Activated B cell treated with CpG ODN at 0.5 μM for 24 hours (primary cell): Measurements from ENCODE around the gene PPIF. TPM values are rescaled to one million over a fixed set of nuclear protein-coding genes. Genes with fewer than 3 reads are reported as not detected.
"Not testable (repeated sequence)": the region's sequence is repeated elsewhere in the genome, so short reads cannot be mapped to it uniquely, and the experiment has no call there.

Source experiments
- ATAC-seq: fragments of 200-7000 bp; cut with Tn5 transposase; one replicate; pipeline ENCODE4 v1.10.0; 2021; ENCODE audit warnings: low read depth, mild to moderate bottlenecking, moderate library complexity
- CTCF ChIA-PET: fragments of 350-600 bp; sonication (Branson Sonifier 250); formaldehyde crosslinking; loops from one replicate; lab custom pipeline; 2021; ENCODE audit warnings: antibody characterized with exemption; lab: Charles Lee
- POLR2A ChIA-PET: fragments of 350-600 bp; sonication (Branson Sonifier 250); formaldehyde crosslinking; loops from one replicate; lab custom pipeline; 2021; ENCODE audit warnings: antibody characterized with exemption; lab: Charles Lee
- DNase-seq: peaks from one replicate; pipeline ENCODE4 v3.0.0; 2022
- H3K27ac Mint-ChIP-seq: one replicate; pipeline ENCODE4 v1.8.0; 2020; ENCODE audit warnings: mixed read lengths
- H3K27me3 Mint-ChIP-seq: one replicate; pipeline ENCODE4 v1.8.0; 2021; ENCODE audit warnings: mixed read lengths
- H3K36me3 Mint-ChIP-seq: one replicate; pipeline ENCODE4 v1.8.0; 2021; ENCODE audit warnings: low read depth, mixed read lengths
- H3K4me1 Mint-ChIP-seq: one replicate; pipeline ENCODE4 v1.8.0; 2021; ENCODE audit warnings: mixed read lengths
- H3K4me3 Mint-ChIP-seq: one replicate; pipeline ENCODE4 v1.8.0; 2020; ENCODE audit warnings: mild to moderate bottlenecking, mixed read lengths
- H3K9me3 Mint-ChIP-seq: one replicate; pipeline ENCODE4 v1.8.0; 2020; ENCODE audit warnings: mixed read lengths
- intact Hi-C: fragments of 100-400 bp; cut with micrococcal nuclease; formaldehyde crosslinking; loops from one replicate; pipeline ENCODE4 v1.15.1; 2024
- total RNA-seq: library from RNA; stranded (reverse); gene quantifications from 2 replicates; pipeline ENCODE4 v1.2.3, GENCODE V29; 2022
- TF ChIP-seq, protein P1 (sequence below): fragments of 200-600 bp; IDR thresholded peaks from one replicate; pipeline ENCODE4 v1.8.0; 2022; ENCODE audit warnings: antibody characterized with exemption, mild to moderate bottlenecking

The PPIF gene
- total RNA-seq, 1 donor from 2014 or later: 72.5 TPM

DNA sequence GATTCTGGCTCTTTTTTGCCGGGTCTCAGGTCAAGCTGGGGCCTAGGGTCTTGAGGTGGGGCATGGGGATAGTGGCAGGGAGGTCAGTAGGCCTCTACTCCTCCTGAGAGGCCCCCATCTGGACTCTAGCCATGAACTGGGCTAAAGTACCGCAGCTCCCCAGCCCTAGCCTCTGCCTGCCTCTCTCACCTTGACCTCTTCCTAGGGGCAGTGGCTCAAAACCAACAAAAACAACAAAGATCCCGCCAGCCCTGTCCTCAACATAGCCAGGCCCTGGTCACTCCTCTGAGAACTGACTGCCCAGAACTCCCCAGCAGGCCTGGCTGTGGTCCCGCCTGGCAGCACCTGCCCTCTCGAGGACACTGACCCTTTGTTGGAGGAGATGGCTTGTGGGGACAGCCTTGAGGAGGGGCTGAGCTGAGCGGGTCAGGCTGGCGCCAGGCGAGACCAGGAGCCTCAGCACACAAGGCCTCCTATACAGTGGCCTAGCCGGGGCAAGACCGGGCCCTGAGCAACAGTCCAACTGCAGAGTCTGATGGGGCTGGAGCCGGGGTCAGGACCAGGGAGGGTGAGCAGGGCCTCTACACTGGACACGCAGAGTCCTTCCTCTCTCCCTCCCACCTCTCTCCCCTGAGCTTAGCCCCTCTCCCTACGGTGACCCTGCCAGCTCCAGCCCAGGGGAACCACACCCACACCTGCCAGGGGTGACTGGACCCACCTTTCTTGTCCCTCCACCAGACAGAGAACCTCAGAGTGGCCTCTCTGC is 11.6 kb upstream of the PPIF start:
- no peaks in the 10 kb centered on the region for H3K27me3 Mint-ChIP-seq
- no peak overlapping the region for H3K27ac Mint-ChIP-seq
- CTCF ChIA-PET: no interaction called here
- H3K36me3 Mint-ChIP-seq: no peaks in the 10 kb centered on the region
- no peaks in the 10 kb centered on the region for H3K9me3 Mint-ChIP-seq
- DNase-seq (no peak), ATAC-seq (no peak)
- intact Hi-C loops: no loop called here
- TF ChIP-seq, protein P1, sequence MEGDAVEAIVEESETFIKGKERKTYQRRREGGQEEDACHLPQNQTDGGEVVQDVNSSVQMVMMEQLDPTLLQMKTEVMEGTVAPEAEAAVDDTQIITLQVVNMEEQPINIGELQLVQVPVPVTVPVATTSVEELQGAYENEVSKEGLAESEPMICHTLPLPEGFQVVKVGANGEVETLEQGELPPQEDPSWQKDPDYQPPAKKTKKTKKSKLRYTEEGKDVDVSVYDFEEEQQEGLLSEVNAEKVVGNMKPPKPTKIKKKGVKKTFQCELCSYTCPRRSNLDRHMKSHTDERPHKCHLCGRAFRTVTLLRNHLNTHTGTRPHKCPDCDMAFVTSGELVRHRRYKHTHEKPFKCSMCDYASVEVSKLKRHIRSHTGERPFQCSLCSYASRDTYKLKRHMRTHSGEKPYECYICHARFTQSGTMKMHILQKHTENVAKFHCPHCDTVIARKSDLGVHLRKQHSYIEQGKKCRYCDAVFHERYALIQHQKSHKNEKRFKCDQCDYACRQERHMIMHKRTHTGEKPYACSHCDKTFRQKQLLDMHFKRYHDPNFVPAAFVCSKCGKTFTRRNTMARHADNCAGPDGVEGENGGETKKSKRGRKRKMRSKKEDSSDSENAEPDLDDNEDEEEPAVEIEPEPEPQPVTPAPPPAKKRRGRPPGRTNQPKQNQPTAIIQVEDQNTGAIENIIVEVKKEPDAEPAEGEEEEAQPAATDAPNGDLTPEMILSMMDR: no peak
- POLR2A ChIA-PET: interaction anchor here (2.0 kb wide), 1 partner anchor 12 kb away, joined by 7 read pairs; the partner anchor contains the start of gene PPIF
- H3K4me3 Mint-ChIP-seq: no peak overlapping the region
- H3K4me1 Mint-ChIP-seq: peaks cover 20% of the 10 kb centered on the region

DNA sequence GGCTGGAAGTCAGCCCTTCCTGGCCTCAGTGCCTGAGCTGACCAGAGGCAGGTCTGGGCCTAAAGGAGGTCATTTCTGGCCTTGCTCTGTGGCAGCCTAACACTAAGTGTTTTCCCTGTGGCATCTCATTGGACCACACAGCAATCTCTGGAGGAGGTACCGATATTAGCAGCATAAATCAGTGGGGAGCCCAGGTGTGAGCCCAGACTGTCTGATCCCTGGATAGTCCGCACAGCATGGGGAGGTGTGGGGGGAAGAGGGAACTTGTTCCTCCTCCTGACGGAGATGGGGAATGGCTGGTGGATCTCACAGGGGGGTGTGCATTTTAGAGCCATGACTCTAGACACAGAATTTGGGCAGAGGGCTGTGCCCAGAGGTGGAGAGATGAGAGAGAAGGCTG is 11.0 kb upstream of the PPIF start:
- no peaks in the 10 kb centered on the region for H3K36me3 Mint-ChIP-seq
- no peaks in the 10 kb centered on the region for H3K9me3 Mint-ChIP-seq
- no peak overlapping the region for H3K4me3 Mint-ChIP-seq
- no peaks in the 10 kb centered on the region for H3K27me3 Mint-ChIP-seq
- H3K27ac Mint-ChIP-seq: no peak overlapping the region
- intact Hi-C loops: no loop called here
- ChIA-PET POLR2A (interaction anchor here (2.0 kb wide), 1 partner anchor 12 kb away, joined by 7 read pairs; the partner anchor contains the start of gene PPIF), CTCF (no interaction called here)
- ATAC-seq: no peak
- H3K4me1 Mint-ChIP-seq: peaks cover 15% of the 10 kb centered on the region
- TF ChIP-seq, protein P1: no peak
- DNase-seq: no peak

DNA sequence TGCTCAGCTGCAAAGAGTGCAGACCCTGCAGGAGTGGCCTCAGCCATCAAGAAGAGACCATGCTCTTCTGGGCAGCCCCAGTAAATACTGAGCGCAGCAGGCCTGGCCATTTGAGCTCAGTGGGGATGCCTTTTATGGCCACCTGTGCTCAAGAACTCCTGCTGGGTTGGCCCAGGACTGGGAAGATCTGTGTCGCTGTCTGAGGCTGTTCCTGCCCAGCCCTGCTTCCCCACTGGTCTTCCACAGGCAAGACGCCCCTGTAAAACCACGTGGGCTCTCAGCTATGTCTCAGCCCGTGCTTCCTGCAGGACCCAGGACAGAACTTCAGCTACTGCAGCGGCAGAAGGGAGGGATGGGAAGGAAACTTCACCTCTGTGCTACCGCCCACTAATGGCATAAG is 10.5 kb upstream of the PPIF start:
- ATAC-seq: no peak
- DNase-seq: no peak
- H3K9me3 Mint-ChIP-seq: no peaks in the 10 kb centered on the region
- intact Hi-C loops: no loop called here
- ChIA-PET CTCF (no interaction called here), POLR2A (no interaction called here)
- no peak overlapping the region for H3K27ac Mint-ChIP-seq
- peaks cover 10% of the 10 kb centered on the region for H3K4me1 Mint-ChIP-seq
- no peaks in the 10 kb centered on the region for H3K36me3 Mint-ChIP-seq
- H3K4me3 Mint-ChIP-seq: no peak overlapping the region
- no peaks in the 10 kb centered on the region for H3K27me3 Mint-ChIP-seq
- TF ChIP-seq, protein P1: no peak

DNA sequence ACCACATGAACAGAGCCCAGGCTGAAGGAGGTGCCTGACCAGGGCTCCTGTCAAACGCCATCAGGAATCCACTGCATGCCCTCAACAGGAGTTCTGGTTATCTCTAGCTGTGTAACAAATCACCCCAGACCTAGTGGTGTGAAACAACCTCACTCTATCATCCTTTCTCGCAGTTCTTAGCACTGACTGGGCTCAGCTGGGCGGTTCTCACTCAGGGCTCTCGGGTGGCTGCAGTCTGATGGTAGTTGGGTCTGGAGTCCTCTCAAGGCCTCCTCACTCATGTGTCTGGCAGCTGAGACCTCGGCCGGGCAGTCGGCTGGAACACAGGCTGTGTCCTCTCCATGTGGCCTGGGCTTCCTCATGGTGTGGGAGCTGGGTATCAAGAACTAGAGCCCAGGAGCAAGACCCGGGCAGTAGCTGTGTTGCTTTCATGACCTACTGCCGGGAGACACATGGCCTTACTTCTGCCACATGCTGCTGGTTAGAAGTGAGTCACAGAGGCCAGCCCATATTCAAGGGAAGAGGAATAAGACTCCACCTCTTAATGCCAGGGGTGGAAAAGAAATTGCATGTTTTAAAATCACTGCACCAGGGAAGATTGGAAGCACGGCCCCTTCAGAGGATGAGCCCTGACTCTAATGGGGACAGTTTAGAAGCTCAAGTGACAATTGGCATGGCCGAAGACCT is 9.3 kb upstream of the PPIF start:
- POLR2A ChIA-PET, H3K36me3 Mint-ChIP-seq, H3K9me3 Mint-ChIP-seq, intact Hi-C loops, ATAC-seq, H3K27ac Mint-ChIP-seq, DNase-seq, H3K4me1 Mint-ChIP-seq, H3K4me3 Mint-ChIP-seq, CTCF ChIA-PET, H3K27me3 Mint-ChIP-seq: not testable (repeated sequence)

DNA sequence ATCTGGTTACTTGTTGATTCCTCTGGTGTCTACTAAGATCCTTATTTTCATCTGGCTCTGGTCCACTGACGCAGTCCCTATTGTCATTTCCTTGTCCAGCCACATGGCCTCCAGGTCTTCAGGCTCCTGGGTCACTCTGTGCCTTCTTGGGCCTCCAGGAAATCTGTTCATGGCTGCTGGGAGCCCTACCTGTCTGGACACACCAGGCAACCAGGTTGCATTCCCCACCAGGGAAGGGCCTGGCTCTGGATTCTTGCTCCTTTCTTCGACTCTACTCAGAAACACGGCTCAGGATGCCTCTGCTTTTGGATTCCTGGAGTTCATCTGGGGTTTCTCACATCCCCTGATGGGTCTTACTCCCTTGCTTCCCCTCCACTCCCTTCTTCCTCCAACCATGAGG is 8.0 kb upstream of the PPIF start:
- DNase-seq (no peak), ATAC-seq (no peak)
- H3K4me1 Mint-ChIP-seq: no peaks in the 10 kb centered on the region
- intact Hi-C loops: no loop called here
- no peaks in the 10 kb centered on the region for H3K27me3 Mint-ChIP-seq
- no peaks in the 10 kb centered on the region for H3K36me3 Mint-ChIP-seq
- no peaks in the 10 kb centered on the region for H3K9me3 Mint-ChIP-seq
- ChIA-PET CTCF (no interaction called here), POLR2A (no interaction called here)
- TF ChIP-seq, protein P1: no peak
- no peak overlapping the region for H3K4me3 Mint-ChIP-seq
- H3K27ac Mint-ChIP-seq: no peak overlapping the region
